ENCODE data around the gene BCL7B. TPM values are rescaled to one million over a fixed set of nuclear protein-coding genes. Genes with fewer than 3 reads are reported as not detected.
A peak's percentile ranks its signal among the peaks of the same experiment; 100 is the strongest.
"Not testable (repeated sequence)": the region's sequence is repeated elsewhere in the genome, so short reads cannot be mapped to it uniquely, and the experiment has no call there.

Gene BCL7B
- polyA plus RNA-seq, 3 donors = 20.8 to 70.4 (median 68.8) TPM

DNA sequence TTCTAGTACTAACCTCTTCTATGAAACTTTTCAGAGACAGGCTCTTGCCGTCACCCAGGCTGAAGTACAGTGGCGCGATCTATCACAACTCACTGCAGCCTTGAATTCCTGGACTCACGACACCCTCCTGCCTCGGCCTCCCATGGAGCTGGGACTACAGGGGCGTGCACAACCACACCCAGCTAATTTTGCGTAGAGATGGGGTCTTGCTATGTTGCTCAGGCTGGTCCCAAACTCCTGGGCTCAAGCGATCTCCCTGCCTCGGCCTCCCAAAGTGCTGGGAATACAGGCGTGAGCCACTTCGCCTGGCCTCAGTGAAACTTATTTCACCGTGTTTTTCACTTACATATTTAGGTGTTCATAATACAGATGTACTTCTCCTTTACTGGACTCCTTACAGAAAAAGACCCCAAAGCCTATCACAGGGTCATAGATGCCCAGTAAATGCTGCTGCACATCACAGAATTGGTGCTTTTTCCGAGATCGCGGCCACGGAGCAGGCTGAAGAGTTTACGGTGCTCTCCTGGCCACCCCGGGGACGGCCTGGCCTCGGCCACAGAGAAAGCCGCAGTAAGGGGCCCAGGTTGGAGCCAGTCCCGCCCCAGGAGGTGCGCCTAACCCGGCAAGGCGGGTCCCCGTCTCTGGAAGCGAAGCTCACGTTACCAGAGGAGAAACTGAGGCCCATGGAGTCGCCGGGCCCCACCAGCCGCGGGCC is 20.3 kb upstream of the BCL7B start:
- WGBS, 3 donors = 6 to 14% (median 13%) methylated on average over 32 of the region's 32 CpGs
- H3K27ac ChIP-seq (ENCODE audit: low read depth, low read length) = peak overlapping the region; percentile 64

- 96 to 98% (median 97%) methylated on average over 11 of the region's 11 CpGs for WGBS, 3 donors
- H3K27ac ChIP-seq (ENCODE audit: low read depth, low read length) = no peak overlapping the region
Measured at GRCh38 chr7:73573791-73574190, 16.3 kb upstream of the BCL7B start.

DNA sequence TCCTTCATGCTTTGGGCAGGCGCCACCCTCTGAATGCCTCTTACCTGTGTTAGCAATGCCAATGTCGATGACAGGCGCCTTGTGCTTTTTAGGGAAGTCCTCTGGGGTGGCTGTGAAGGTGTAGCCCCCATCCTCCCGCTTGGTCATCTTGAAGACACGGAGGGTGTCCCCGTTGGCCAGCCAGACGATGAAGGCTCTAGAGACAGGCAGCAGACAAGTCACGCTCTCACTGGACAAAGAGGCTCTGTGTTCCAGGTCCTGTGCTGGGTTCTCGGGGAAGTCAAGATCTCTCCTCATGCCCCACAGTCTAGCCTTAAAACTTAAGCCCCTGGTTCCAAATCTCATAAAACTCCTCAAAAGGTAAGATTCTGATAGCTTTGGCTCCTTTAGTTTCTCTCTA is 15.8 kb upstream of the BCL7B start:
- 93 to 95% (median 94%) methylated on average over 9 of the region's 9 CpGs for WGBS, 3 donors
- H3K27ac ChIP-seq (ENCODE audit: low read depth, low read length) = no peak overlapping the region

DNA sequence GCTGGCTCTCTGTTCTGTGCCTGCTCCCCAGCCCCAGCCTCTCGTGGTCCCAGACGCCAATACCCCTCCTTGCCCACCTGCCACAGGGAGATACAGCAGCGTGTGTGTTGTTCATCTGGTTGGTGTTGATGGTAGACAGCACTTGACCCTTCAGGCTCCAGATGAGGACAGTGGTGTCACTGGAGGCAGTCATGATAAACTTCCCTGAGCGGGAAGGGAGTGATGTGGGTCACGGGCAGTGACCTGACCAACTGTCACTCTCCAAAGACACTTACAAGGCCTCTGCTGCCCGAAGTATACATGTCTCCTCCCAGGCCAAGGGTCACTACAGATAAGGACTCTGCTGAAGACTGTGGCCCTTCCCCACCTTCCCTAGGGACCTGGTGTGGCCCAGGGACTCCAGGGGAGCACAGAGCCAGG is 15.3 kb upstream of the BCL7B start:
- no peak overlapping the region for H3K27ac ChIP-seq (ENCODE audit: low read depth, low read length)
- WGBS, 3 donors = 74 to 82% (median 79%) methylated on average over 6 of the region's 6 CpGs

DNA sequence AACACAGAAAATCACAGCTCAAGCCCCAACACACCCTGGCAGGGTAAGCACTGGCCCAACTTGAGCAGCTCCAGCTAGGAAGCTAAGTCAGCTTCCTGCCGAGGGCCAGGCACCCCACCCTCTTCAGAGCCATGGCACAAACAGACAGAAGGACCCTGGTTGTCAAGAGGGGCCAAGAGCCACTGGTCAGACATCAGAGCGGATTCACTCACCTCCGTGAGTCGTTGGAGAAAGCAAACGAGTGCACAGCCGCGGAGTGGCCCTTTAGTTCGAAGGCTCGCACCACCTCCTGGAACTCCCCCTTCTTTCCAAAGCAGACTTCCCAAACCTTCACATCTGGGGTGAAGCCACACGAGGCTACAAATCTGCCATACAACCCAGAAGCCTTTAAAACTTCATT is 13.5 kb upstream of the BCL7B start:
- no peak overlapping the region for H3K27ac ChIP-seq (ENCODE audit: low read depth, low read length)
- 92 to 97% (median 95%) methylated on average over 10 of the region's 10 CpGs for WGBS, 3 donors

DNA sequence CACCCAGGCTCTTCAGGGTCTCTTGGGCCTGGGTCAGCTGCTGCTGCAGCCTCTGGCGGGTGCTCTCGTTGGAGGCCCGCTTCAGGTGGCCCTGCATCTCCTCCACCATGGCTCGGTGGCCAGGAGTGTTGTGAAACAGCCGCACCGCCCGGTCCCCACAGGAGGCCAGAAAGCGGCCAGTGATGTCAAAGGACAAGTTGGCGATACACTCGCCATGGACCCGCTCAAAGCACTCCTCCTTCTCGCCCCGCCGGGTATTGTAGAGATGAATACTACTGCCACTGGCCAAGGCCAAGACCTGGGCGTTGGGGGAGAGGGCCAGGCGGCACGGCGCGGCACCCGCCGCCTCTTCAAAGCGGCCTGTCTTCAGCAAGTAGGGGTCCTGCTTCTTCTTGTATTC is 13.0 kb upstream of the BCL7B start:
- 95 to 97% (median 96%) methylated on average over 17 to 22 of the region's 22 CpGs for WGBS, 3 donors
- H3K27ac ChIP-seq (ENCODE audit: low read depth, low read length) = no peak overlapping the region

GRCh38 chr7:73569042-73569608 is 11.6 kb upstream of the BCL7B start:
- 73 to 80% (median 79%) methylated on average over 5 of the region's 5 CpGs for WGBS, 3 donors

GRCh38 chr7:73567846-73568685 is 10.6 kb upstream of the BCL7B start:
- WGBS, 3 donors = 72 to 77% (median 74%) methylated on average over 11 to 12 of the region's 12 CpGs
- H3K27ac ChIP-seq (ENCODE audit: low read depth, low read length) = no peak overlapping the region

More at GRCh38 chr7:73569042-73569608, 11.6 kb upstream of the BCL7B start:
- no peak overlapping the region for H3K27ac ChIP-seq (ENCODE audit: low read depth, low read length)

GRCh38 chr7:73567140-73567539 is 9.7 kb upstream of the BCL7B start:
- 87 to 93% (median 91%) methylated on average over 4 of the region's 4 CpGs for WGBS, 3 donors
- no peak overlapping the region for H3K27ac ChIP-seq (ENCODE audit: low read depth, low read length)

DNA sequence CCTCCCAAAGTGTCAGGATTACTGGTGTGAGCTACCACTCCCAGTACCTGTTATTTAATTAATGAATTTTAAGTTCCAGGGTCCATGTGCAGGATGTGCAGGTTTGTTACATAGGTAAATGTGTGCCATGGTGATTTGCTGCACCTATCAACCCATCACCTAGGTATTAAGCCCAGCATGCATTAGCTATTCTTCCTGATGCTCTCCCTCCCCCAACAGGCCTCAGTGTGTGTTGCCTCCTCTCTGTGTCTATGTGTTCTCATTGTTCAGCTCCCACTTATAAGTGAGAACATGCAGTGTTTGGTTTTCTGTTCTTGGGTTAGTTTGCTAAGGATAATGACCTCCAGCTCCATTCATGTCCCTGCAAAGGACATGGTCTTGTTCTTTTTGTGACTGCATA is 8.9 kb upstream of the BCL7B start:
- H3K27ac ChIP-seq (ENCODE audit: low read depth, low read length) = not testable (repeated sequence)

DNA sequence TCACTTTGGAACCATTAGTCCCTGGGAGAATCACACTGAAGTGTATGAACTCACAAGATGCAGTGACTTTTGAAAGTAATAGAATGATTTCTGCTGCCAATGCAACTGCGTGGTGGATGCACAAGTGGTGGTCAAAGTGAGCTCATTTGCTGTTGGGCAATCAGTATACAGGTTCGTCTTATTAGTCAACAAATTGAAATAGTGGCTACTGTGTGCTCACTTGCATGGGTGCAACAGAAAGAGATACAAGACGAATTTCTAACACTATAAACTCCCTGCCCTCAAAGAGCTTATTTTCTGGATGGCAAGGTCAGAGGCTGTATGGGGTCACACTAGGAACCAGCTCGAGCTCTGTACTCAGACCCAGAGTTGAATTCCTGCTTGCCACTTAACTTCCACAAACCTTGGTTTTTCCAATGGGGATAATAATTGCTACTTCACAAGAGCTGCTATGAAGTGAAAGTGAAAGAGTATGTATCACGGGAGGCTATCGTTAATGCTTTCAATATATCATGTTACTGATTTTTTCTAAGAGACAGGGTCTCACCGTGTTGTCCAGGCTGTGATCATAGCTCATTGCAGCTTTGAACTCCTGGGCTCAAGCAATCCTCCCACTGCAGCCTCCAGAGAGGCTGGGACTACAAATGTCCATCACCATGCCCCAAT is 8.3 kb upstream of the BCL7B start:
- 34 to 65% (median 37%) methylated on average over 7 of the region's 7 CpGs for WGBS, 3 donors

DNA sequence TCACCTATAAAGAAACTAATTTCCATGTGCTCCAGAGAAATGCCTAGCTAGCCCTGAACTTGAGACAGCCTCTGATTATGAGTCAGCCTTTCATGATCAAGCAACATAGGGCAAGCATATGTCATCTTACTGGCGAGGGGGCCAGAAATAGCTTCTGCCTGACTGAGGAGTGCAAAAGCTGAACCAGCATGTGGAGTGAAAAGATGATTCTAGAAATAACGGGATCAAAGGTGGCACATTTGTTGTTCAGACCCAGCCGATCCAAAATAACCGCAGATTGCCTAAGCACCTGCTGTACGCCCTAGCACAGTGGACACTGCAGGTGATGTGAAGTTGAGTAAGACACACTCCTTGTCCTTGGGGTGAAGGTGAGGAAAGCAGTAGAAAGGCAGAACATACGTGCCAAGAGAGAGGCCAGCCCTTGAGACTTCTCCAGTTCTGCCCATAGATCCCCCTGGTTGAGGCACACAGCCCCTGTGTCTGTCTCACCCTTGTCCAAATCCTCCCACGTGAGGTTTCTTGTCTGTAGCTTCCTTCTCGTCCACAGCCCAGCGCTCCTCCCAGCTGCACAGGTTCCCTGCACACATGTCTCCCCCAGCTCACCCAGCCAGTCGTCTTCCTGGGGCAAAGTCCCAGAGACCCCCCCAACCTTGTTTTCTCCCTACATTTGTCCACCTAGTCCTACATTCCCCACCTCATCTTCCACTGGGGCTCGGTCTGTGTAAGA is 2.8 kb upstream of the BCL7B start:
- WGBS, 3 donors = 51 to 63% (median 56%) methylated on average over 11 of the region's 11 CpGs
- H3K27ac ChIP-seq (ENCODE audit: low read depth, low read length) = no peak overlapping the region

More for the DNA sequence above, 8.3 kb upstream of the BCL7B start:
- no peak overlapping the region for H3K27ac ChIP-seq (ENCODE audit: low read depth, low read length)

DNA sequence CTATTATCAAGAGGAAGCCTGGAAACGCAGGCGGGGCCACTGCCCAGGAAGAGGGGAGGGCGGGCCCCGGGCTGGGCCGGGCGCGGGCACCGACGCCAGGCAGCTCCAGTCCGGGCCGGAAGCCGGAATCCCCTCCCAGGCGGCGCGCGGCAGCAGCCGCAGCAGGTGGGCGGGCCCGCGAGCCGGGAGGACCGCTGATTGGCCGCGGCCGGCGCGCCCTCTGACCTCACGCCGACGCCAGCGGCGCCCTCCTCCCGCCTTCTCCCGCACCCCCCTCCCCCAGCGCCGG is 438 bp downstream of the BCL7B start:
- 0 to 1% (median 0%) methylated on average over 7 to 36 of the region's 36 CpGs for WGBS, 3 donors
- peak overlapping the region; percentile 98 for H3K27ac ChIP-seq (ENCODE audit: low read depth, low read length)

DNA sequence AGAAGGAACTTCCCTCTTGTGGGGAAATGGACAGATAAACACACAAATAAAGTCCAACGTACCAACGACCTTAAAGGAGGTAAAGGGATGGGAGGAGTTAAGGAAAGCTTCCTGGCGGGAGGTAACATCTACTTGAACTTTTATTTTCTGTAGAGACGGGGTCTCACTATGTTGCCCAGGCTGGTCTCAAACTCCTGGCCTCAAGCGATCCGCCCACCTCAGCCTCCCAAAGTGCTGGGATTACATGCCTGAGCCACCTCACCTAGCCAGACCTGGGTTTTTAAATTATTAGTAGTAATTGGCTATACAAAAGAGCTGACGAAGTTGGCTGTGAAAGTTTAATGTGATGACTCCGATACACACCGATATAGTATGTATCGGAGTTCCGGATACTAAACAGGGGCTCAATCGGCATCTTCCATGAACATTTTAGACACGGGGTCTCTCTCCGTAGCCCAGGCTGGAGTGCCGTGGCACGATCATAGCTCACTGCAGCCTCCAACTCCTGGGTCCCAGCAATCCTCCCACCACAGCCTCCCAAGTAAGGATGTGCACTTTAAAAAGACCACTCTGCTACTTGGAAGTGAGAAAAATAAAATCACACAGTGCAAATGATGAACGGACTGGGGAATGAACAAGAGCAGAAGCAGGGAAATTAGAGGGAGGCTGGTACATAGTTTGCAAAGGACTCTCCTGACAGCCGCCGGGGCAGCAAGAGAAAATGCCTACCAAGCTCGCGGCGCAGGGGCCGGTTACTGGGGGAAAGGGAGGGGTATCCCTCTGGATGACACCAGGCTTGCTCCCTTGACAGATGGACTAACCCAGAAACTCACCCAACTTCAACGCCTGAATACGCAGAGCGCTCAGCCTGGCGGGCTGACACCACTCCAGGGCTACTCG is 1.0 kb downstream of the BCL7B start:
- 14 to 20% (median 15%) methylated on average over 28 of the region's 28 CpGs for WGBS, 3 donors
- no peak overlapping the region for H3K27ac ChIP-seq (ENCODE audit: low read depth, low read length)

DNA sequence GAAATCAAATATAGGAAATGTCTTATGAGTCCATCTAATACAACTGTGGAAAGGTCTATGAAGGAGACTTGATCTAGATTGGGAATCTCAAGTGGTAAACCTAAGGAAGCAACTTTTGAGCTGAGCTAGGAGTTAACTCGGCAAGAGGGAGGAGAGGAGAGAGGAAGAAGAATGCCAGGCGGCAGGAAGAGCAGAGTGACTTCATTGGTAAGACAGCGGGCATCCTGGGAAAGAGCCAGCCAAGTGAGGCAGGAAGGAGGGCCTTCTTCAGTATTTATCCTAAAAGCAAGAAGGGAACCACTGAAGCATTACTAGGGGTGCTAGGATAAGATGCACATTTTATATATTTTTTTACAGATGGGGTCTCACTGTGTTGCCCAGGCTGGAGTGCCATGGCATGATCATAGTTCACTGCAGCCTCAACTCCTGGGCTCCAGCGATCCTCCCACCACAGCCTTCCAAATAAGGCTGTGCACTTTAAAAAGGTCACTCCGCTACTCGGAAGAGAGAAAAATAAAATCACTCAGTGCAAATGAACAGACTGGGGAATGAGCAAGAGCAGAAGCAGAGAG is 2.0 kb downstream of the BCL7B start:
- no peak overlapping the region for H3K27ac ChIP-seq (ENCODE audit: low read depth, low read length)
- WGBS, 3 donors = 50 to 66% (median 65%) methylated on average over 6 of the region's 6 CpGs

DNA sequence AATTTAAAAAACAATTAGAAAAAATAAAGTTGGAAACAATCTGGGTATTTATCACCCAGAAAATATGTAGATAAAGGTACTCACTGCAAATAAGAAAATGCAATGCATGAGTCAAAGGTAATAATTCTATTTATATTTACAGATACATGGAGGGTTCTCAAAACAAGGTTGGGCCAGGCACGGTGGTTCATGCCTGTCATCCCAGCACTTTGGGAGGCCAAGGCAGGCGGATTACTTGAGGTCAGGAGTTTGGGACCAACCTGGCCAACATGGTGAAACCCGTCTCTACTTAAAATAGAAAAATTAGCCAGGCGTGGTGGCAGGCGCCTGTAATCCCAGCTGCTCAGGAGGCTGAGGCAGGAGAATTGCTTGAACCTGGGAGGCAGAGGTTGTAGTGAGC is 7.4 kb downstream of the BCL7B start:
- 89 to 91% (median 89%) methylated on average over 5 of the region's 5 CpGs for WGBS, 3 donors
- H3K27ac ChIP-seq (ENCODE audit: low read depth, low read length) = not testable (repeated sequence)

DNA sequence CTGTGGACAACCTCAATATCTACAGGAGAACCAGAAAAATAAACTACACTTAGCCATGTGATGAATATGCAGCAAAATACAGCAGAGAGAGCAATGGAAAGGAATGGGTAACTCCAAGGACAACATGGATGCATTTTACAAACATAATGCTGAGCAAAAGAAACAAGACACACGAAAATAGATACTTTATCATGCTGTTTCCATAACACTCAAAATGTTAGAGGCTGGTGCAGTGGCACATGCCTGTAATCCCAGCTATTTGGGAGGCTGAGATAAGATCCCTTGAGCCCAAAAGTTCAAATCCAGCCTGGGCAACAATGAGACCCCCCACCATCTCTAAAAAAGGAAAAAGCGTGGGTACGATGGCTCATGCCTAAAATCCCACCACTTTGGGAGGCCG is 8.3 kb downstream of the BCL7B start:
- 74 to 91% (median 90%) methylated on average over 4 of the region's 4 CpGs for WGBS, 3 donors
- no peak overlapping the region for H3K27ac ChIP-seq (ENCODE audit: low read depth, low read length)
